CD4-positive, alpha-beta T cell treated with Interleukin-15 for 4 hours (primary cell): ENCODE data around the gene MROH9.
"Not testable (repeated sequence)": the region's sequence is repeated elsewhere in the genome, so short reads cannot be mapped to it uniquely, and the experiment has no call there.

ENCODE experiments used
- DNase-seq: peaks from one replicate; pipeline ENCODE4 v3.0.0-alpha.2; 2020; ENCODE audit warnings: low spot score

Gene MROH9

GRCh38 chr1:170935231-170935630 lies at the start of gene MROH9:
MROH9 (plus strand) TSS chr1:170935534; CDS start chr1:170945557, 10,023 bp downstream.
- DNase-seq: no peak

- DNase-seq: no peak
These were observed 49.8 kb upstream of the MROH9 start for GRCh38 chr1:170885551-170885950.

GRCh38 chr1:170886460-170886859 lies 48.9 kb upstream of the MROH9 start:
- no peak for DNase-seq

GRCh38 chr1:170887726-170888125 lies 47.6 kb upstream of the MROH9 start:
- no peak for DNase-seq

GRCh38 chr1:170891872-170892271 lies 43.5 kb upstream of the MROH9 start:
- no peak for DNase-seq

- no peak for DNase-seq
These were observed 41.6 kb upstream of the MROH9 start for GRCh38 chr1:170893655-170894297.

- no peak for DNase-seq
These were observed 31.4 kb upstream of the MROH9 start for GRCh38 chr1:170903961-170904360.

- no peak for DNase-seq
These were observed 26.4 kb upstream of the MROH9 start for GRCh38 chr1:170908942-170909341.

GRCh38 chr1:170910273-170910672 lies 25.1 kb upstream of the MROH9 start:
- no peak for DNase-seq

- DNase-seq: no peak
These were observed 18.0 kb upstream of the MROH9 start for GRCh38 chr1:170917373-170917772.

- DNase-seq: not testable (repeated sequence)
These were observed 10.7 kb upstream of the MROH9 start for GRCh38 chr1:170924656-170925055.

GRCh38 chr1:170927955-170928840 lies 7.1 kb upstream of the MROH9 start:
- no peak for DNase-seq

- DNase-seq: no peak
These were observed 5.9 kb upstream of the MROH9 start for GRCh38 chr1:170929412-170929834.

GRCh38 chr1:170929835-170930554 lies 5.3 kb upstream of the MROH9 start:
- DNase-seq: peak; percentile 33

- no peak for DNase-seq
These were observed 3.7 kb upstream of the MROH9 start for GRCh38 chr1:170931650-170932049.

GRCh38 chr1:170932236-170932635 lies 3.1 kb upstream of the MROH9 start:
- DNase-seq: no peak

- DNase-seq: no peak
These were observed 2.9 kb downstream of the MROH9 start for GRCh38 chr1:170938281-170938680.

GRCh38 chr1:170939476-170939875 lies 4.1 kb downstream of the MROH9 start:
- DNase-seq: no peak

GRCh38 chr1:170951744-170952143 lies 16.4 kb downstream of the MROH9 start:
- DNase-seq: not testable (repeated sequence)

- DNase-seq: no peak
These were observed 24.1 kb downstream of the MROH9 start for GRCh38 chr1:170959385-170959784.

- no peak for DNase-seq
These were observed 29.2 kb downstream of the MROH9 start for GRCh38 chr1:170964506-170964905.

GRCh38 chr1:170967042-170967910 lies 31.9 kb downstream of the MROH9 start:
- DNase-seq: no peak
